Endothelial cell of umbilical vein (primary cell): ENCODE data around the gene SLC16A2.

Source experiments
- JUN ChIP-seq: IDR thresholded peaks from 2 replicates; pipeline ENCODE4 v1.6.1; 2011; ENCODE audit warnings: borderline replicate concordance, low read depth; ENCODE audit not compliant: insufficient read length, insufficient read depth
- MYC ChIP-seq: IDR thresholded peaks from one replicate; pipeline ENCODE4 v1.6.1; 2011; ENCODE audit warnings: mild to moderate bottlenecking, low read depth, low read length
- POLR2A ChIP-seq: IDR thresholded peaks from 2 replicates; pipeline ENCODE4 v1.6.1; 2012; ENCODE audit warnings: low read depth, mild to moderate bottlenecking, control low read depth, low read length
- POLR2AphosphoS5 ChIP-seq: IDR thresholded peaks from 2 replicates; pipeline ENCODE4 v1.6.1; 2012; ENCODE audit warnings: low read depth, mild to moderate bottlenecking, control low read depth, low read length, moderate library complexity; ENCODE audit not compliant: insufficient read depth
- TF ChIP-seq, protein P1 (sequence below), 2 donors: IDR thresholded peaks; 1 replicate in 1 of 2; 2 replicates in 1 of 2; pipeline ENCODE4 v1.5.1; 2011; ENCODE audit warnings: low read length in 2 of 2, mild to moderate bottlenecking in 2 of 2, moderate library complexity in 2 of 2, control low read depth in 1 of 2, inconsistent platforms in 1 of 2, low read depth in 1 of 2; ENCODE audit not compliant: insufficient read depth in 1 of 2; ENCODE audit errors: extremely low read depth in 1 of 2

DNA sequence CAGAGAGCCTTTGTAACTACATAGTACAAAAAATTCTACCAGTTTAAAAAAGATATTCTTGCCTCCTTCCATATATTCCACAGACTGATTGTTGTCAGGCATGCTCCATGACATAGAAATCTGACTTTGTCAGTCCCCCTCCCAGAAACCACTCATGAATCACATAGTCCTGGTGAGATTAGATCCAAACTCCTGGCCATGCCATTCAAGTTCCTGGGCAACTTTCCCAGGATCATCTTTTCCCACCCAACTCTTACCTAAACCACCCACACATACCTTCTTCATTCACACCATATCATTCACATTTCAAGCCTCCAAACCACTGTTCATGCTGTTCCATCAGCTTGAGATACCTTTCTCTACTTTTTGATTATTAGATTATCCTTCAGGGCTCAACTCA, 46.4 kb downstream of the SLC16A2 start:
- TF ChIP-seq MYC (no peak), JUN (no peak), POLR2A (no peak), POLR2AphosphoS5 (no peak)
- TF ChIP-seq, protein P1, sequence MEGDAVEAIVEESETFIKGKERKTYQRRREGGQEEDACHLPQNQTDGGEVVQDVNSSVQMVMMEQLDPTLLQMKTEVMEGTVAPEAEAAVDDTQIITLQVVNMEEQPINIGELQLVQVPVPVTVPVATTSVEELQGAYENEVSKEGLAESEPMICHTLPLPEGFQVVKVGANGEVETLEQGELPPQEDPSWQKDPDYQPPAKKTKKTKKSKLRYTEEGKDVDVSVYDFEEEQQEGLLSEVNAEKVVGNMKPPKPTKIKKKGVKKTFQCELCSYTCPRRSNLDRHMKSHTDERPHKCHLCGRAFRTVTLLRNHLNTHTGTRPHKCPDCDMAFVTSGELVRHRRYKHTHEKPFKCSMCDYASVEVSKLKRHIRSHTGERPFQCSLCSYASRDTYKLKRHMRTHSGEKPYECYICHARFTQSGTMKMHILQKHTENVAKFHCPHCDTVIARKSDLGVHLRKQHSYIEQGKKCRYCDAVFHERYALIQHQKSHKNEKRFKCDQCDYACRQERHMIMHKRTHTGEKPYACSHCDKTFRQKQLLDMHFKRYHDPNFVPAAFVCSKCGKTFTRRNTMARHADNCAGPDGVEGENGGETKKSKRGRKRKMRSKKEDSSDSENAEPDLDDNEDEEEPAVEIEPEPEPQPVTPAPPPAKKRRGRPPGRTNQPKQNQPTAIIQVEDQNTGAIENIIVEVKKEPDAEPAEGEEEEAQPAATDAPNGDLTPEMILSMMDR (IDR thresholded peaks at IDR 0.05; ENCODE audit: extremely low read depth in 1 of 2, insufficient read depth in 1 of 2, low read depth in 1 of 2, low read length in 2 of 2): no peak
